Measurements from ENCODE around the gene CCT6A. TPM values are rescaled to one million over a fixed set of nuclear protein-coding genes. Genes with fewer than 3 reads are reported as not detected.

CCT6A gene
- total and polyA plus RNA-seq, 2 donors (not counting 1 experiment from before 2014, with no cell fraction given): 40.3 to 71.3 TPM

Small RNAs within 50 kb of the gene (small RNA-seq; reads per million reads assigned to genes)
- gene SNORA15 (ENCODE audit: insufficient read length, low read depth, low replicate concordance) (not detected), gene SNORA22B (ENCODE audit: insufficient read length, low read depth, low replicate concordance) (not detected)

Other genes with a start within 250 kb of the CCT6A start
- not detected in 2 replicates for gene SEPTIN14, start 189.0 kb upstream of the CCT6A start, total RNA-seq
- not detected in 2 replicates for gene SEPTIN14, start 189.0 kb upstream of the CCT6A start, polyA plus RNA-seq
- 4.3 and 4.8 TPM in 2 replicates for gene ZNF713, start 164.3 kb upstream of the CCT6A start, total RNA-seq
- gene ZNF713, start 164.3 kb upstream of the CCT6A start, polyA plus RNA-seq: 0.88 and 1.2 TPM in 2 replicates
- gene MRPS17, start 99.9 kb upstream of the CCT6A start, total RNA-seq: 10.3 and 13.0 TPM in 2 replicates
- 4.2 and 5.1 TPM in 2 replicates for gene MRPS17, start 99.9 kb upstream of the CCT6A start, polyA plus RNA-seq
- 40.4 and 42.6 TPM in 2 replicates for gene NIPSNAP2, start 87.2 kb upstream of the CCT6A start, total RNA-seq
- gene NIPSNAP2, start 87.2 kb upstream of the CCT6A start, polyA plus RNA-seq: 19.6 and 22.0 TPM in 2 replicates
- 4.1 and 6.2 TPM in 2 replicates for gene PSPH, start 321 bp upstream of the CCT6A start, total RNA-seq
- gene PSPH, start 321 bp upstream of the CCT6A start, polyA plus RNA-seq: 1.9 and 2.0 TPM in 2 replicates
- 112 and 115 TPM in 2 replicates for gene SUMF2, start 12.5 kb downstream of the CCT6A start, total RNA-seq
- 101 TPM in 2 replicates for gene SUMF2, start 12.5 kb downstream of the CCT6A start, polyA plus RNA-seq
- 3.3 and 4.0 TPM in 2 replicates for gene PHKG1, start 41.2 kb downstream of the CCT6A start, total RNA-seq
- gene PHKG1, start 41.2 kb downstream of the CCT6A start, polyA plus RNA-seq: 1.9 and 2.1 TPM in 2 replicates
- gene CHCHD2, start 54.7 kb downstream of the CCT6A start, total RNA-seq: 166 and 168 TPM in 2 replicates
- 246 and 286 TPM in 2 replicates for gene CHCHD2, start 54.7 kb downstream of the CCT6A start, polyA plus RNA-seq
- not detected in 2 replicates for gene NUPR2, start 64.7 kb downstream of the CCT6A start, total RNA-seq
- gene NUPR2, start 64.7 kb downstream of the CCT6A start, polyA plus RNA-seq: not detected in 2 replicates

Data from B cell (primary cell).